Mucosa of descending colon (tissue), 3 donors: ENCODE results near the gene CLDN19. TPM values are rescaled to one million over a fixed set of nuclear protein-coding genes. Genes with fewer than 3 reads are reported as not detected.
A peak's percentile ranks its signal among the peaks of the same experiment; 100 is the strongest.

Experiments
- ATAC-seq: fragments of 200-7000 bp; cut with Tn5 transposase; one replicate; pipeline ENCODE4 v1.9.1; 2020; ENCODE audit warnings: mild to moderate bottlenecking, moderate library complexity
- DNase-seq, 3 donors: peaks; one replicate each; pipeline ENCODE4 v3.0.0-alpha.2; 2020
- H3K36me3 ChIP-seq: fragments of 200-600 bp; one replicate; pipeline ENCODE4 v1.8.0; 2021; ENCODE audit warnings: low read depth, mild to moderate bottlenecking
- H3K4me1 ChIP-seq: fragments of 200-600 bp; one replicate; pipeline ENCODE4 v1.8.0; 2021; ENCODE audit warnings: low read depth, mild to moderate bottlenecking
- H3K4me3 ChIP-seq: fragments of 200-600 bp; one replicate; pipeline ENCODE4 v1.8.0; 2021; ENCODE audit warnings: mild to moderate bottlenecking
- H3K9me3 ChIP-seq: fragments of 200-600 bp; one replicate; pipeline ENCODE4 v1.8.0; 2021; ENCODE audit warnings: mild to moderate bottlenecking
- CTCF ChIP-seq: fragments of 200-600 bp; IDR thresholded peaks from one replicate; pipeline ENCODE4 v1.8.0; 2022; ENCODE audit warnings: antibody characterized with exemption, mild to moderate bottlenecking
- intact Hi-C, 2 donors: fragments of 100-400 bp; cut with DNase I in 1 of 2; cut with micrococcal nuclease in 1 of 2; formaldehyde crosslinking; loops; one replicate each; pipeline versions ENCODE4 v1.11.0 to v1.11.1; 2022; cut with DNase I, micrococcal nuclease
- total RNA-seq, 3 donors: library from RNA; stranded (reverse); fragmentation: NEBNext Ultra II Directional in 2 of 3; extraction: Animal tissue kit (Norgen Biotek cat#: 25700) in 2 of 3; gene quantifications; one replicate each; pipeline versions ENCODE4 v1.2.1 to v1.2.4, GENCODE V29; 2021 to 2023
- donor health status: DM: no; HTN: no; CAD: no; lungs with moderate emphysema.
- donor health status: DM: no; HTN: no; CAD: no.
- donor health status: DM: no; HTN: yes; CAD: no.

The CLDN19 gene
- total RNA-seq, 3 donors from 2014 or later = 0.09 TPM; not detected in 2

- ATAC-seq = no peak
- TF ChIP-seq CTCF = no peak
- no peaks in the 10 kb centered on the region for H3K36me3 ChIP-seq
- H3K4me3 ChIP-seq = no peak overlapping the region
- peak in 1 of 3 donors; percentile 12 for DNase-seq
- no peaks in the 10 kb centered on the region for H3K9me3 ChIP-seq
- peaks cover 18% of the 10 kb centered on the region for H3K4me1 ChIP-seq
- intact Hi-C loops = no loop called here
These were observed 5.6 kb downstream of the CLDN19 start for GRCh38 chr1:42734201-42735035.

GRCh38 chr1:42733415-42734200, 6.4 kb downstream of the CLDN19 start:
- no peak for TF ChIP-seq CTCF
- H3K4me1 ChIP-seq = peaks cover 18% of the 10 kb centered on the region
- ATAC-seq = no peak
- intact Hi-C loops = no loop called here
- H3K36me3 ChIP-seq = no peaks in the 10 kb centered on the region
- no peak overlapping the region for H3K4me3 ChIP-seq
- DNase-seq = peak in 1 of 3 donors; percentile 15
- H3K9me3 ChIP-seq = no peaks in the 10 kb centered on the region

- DNase-seq (peak in 1 of 3 donors; percentile 21), ATAC-seq (no peak)
- H3K9me3 ChIP-seq = no peaks in the 10 kb centered on the region
- intact Hi-C loops = no loop called here
- peaks cover 18% of the 10 kb centered on the region for H3K4me1 ChIP-seq
- no peaks in the 10 kb centered on the region for H3K36me3 ChIP-seq
- TF ChIP-seq CTCF = no peak
- no peak overlapping the region for H3K4me3 ChIP-seq
These were observed 7.8 kb downstream of the CLDN19 start for GRCh38 chr1:42732126-42732680.

DNA sequence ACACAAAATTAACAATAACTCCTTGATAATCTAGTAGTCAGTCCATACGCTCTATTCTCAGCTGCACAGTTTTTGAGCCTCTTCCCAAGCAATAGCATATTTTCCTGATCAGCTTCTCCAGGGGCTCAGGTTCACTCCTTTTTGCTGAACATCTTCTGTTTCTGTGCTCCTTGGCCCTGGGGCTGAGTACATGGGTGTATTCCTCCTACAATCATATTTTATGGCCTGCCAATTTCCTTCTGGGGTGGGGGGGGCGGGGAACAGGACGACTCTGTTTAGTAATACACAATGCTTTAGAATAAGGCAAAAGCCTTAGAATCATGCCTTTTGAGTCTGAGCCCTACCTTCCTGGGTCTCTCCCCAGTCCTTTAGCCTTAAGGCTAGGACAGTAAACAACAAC, 8.5 kb downstream of the CLDN19 start:
- TF ChIP-seq CTCF = no peak
- Histone ChIP-seq H3K4me1 (peaks cover 18% of the 10 kb centered on the region), H3K4me3 (no peak overlapping the region), H3K9me3 (no peaks in the 10 kb centered on the region), H3K36me3 (no peaks in the 10 kb centered on the region)
- peak in 1 of 3 donors; percentile 30 for DNase-seq
- peak; percentile 40 for ATAC-seq
- intact Hi-C loops = no loop called here

DNA sequence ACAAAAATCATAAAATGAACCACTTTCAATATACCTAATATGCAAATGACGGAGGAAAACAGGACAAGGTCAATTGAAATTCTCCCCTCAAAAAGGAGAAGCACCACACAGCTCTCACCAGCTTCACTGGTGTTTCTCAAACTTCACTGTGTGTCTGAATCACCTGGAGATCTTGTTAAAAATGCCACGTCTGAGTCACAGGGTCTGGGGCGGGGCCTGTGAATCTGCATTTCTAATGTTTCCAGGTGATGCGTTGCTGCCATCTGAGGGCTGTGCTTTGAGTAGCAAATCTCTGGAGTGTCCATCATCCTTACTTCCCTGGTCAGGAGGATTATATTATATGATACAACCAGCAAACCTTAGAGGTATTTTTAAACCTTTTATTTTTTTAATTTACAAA, 9.0 kb downstream of the CLDN19 start:
- ATAC-seq (peak; percentile 77), DNase-seq (peak in 1 of 3 donors; percentile 61)
- peaks cover 14% of the 10 kb centered on the region for H3K4me1 ChIP-seq
- no peak overlapping the region for H3K4me3 ChIP-seq
- no peaks in the 10 kb centered on the region for H3K9me3 ChIP-seq
- no peaks in the 10 kb centered on the region for H3K36me3 ChIP-seq
- intact Hi-C loops = no loop called here
- TF ChIP-seq CTCF = no peak
